Measurements from ENCODE around the gene PMS2. TPM values are rescaled to one million over a fixed set of nuclear protein-coding genes. Genes with fewer than 3 reads are reported as not detected.

Gene PMS2
- total and polyA plus RNA-seq, 10 of the 15 experiments (the other 5 are each of a cell fraction or from before 2014, with no cell fraction given): 3.6 to 25.4 (median 18.0) TPM

- TF ChIP-seq CEBPZ (IDR thresholded peaks at IDR 0.05; ENCODE audit: low read depth, low read length): no peak
- TF ChIP-seq PAX5 (IDR thresholded peaks at IDR 0.05; ENCODE audit: borderline replicate concordance, low read depth, low read length): no peak
- no peak for TF ChIP-seq HDGF (IDR thresholded peaks at IDR 0.05)
- no peak for TF ChIP-seq HCFC1 (IDR thresholded peaks at IDR 0.05; ENCODE audit: low read length)
- no peak for TF ChIP-seq POLR2AphosphoS2 (IDR thresholded peaks at IDR 0.05; ENCODE audit: low read depth, low read length)
- no peak for TF ChIP-seq CHD4 (IDR thresholded peaks at IDR 0.05)
- no peak for TF ChIP-seq BACH1 (IDR thresholded peaks at IDR 0.05; ENCODE audit: borderline replicate concordance)
- TF ChIP-seq SP1 (IDR thresholded peaks at IDR 0.05; ENCODE audit: low read depth, low read length): no peak
- no peak for TF ChIP-seq TAF1 (IDR thresholded peaks at IDR 0.05; ENCODE audit: borderline replicate concordance, low read depth, low read length)
- no peak for TF ChIP-seq EZH2 (IDR thresholded peaks at IDR 0.05; ENCODE audit: borderline replicate concordance, control insufficient read depth, low read depth, low read length)
Measured at GRCh38 chr7:6049780-6050179, 40.9 kb upstream of the PMS2 start (continued).

- H3K79me2 ChIP-seq (ENCODE audit: control insufficient read depth, insufficient read depth, low read length): no peaks in the 10 kb centered on the region
- H3K36me3 ChIP-seq (ENCODE audit: control insufficient read depth in 2 of 2, insufficient read depth in 2 of 2, low read length in 1 of 2): peaks cover 7 to 22% of the 10 kb centered on the region in 2 experiments
- no peak overlapping the region for H3K9ac ChIP-seq (ENCODE audit: control insufficient read depth, insufficient read depth, low read length)
- intact Hi-C loops (cut with micrococcal nuclease; ENCODE audit: unreplicated experiment) (no loop called here), in situ Hi-C loops (cut with MboI) (no loop called here)
- H3K4me3 ChIP-seq: no peak overlapping the region
- no peaks in the 10 kb centered on the region for H4K20me1 ChIP-seq (ENCODE audit: control insufficient read depth, insufficient read depth)
- ChIA-PET SMC1A (ENCODE audit: uncharacterized antibody, unreplicated experiment) (no interaction called here), RAD21 (ENCODE audit: unreplicated experiment) (no interaction called here), POLR2A (no interaction called here), CTCF (no interaction called here)
- WGBS (ENCODE audit: insufficient coverage, insufficient replicate concordance, low lambda C conversion rate, missing lambda C conversion rate): 98% methylated on average over 13 of the region's 13 CpGs
- FAIRE-seq: no peak
- H3K4me1 ChIP-seq (ENCODE audit: control insufficient read depth, insufficient read depth, low read length): no peaks in the 10 kb centered on the region
- no peak overlapping the region for H3K4me2 ChIP-seq (ENCODE audit: control insufficient read depth, insufficient read depth)
- DNase-seq (ENCODE audit: low read depth, low spot score): no peak
- no peak for ATAC-seq
- TF ChIP-seq REST (IDR thresholded peaks at IDR 0.05; ENCODE audit: low read depth, low read length) (no peak), ATF7 (IDR thresholded peaks at IDR 0.05; ENCODE audit: low read depth) (no peak), PAX8 (IDR thresholded peaks at IDR 0.05) (no peak), WRNIP1 (IDR thresholded peaks at IDR 0.05; ENCODE audit: borderline replicate concordance, low read depth, low read length) (no peak)
- no peak overlapping the region for H3K27ac ChIP-seq (ENCODE audit: control insufficient read depth, insufficient read depth)
- no TSS peak for BruUV-seq (replicated peaks)
- no peaks in the 10 kb centered on the region for H3K27me3 ChIP-seq (replicated peaks in 1 of 2; ENCODE audit: control insufficient read depth in 2 of 2, insufficient read depth in 2 of 2, low read length in 1 of 2)
- no peak overlapping the region for H2AFZ ChIP-seq (ENCODE audit: control insufficient read depth, low read depth, low read length)
- no peaks in the 10 kb centered on the region for H3K9me3 ChIP-seq (replicated peaks; ENCODE audit: control insufficient read depth, insufficient read depth, low read length)
Measured at GRCh38 chr7:6035686-6036085, 26.8 kb upstream of the PMS2 start.
